Endothelial cell of umbilical vein (primary cell): Measurements from ENCODE around the gene HNRNPH1. TPM values are rescaled to one million over a fixed set of nuclear protein-coding genes. Genes with fewer than 3 reads are reported as not detected.

Experiments used
- BruUV-seq: library from RNA; stranded (reverse); fragments of 400-500 nt; replicated peaks from 2 replicates; lab custom pipeline; 2021; lab: Mats Ljungman, UMichigan
- CTCF ChIA-PET: fragments of 300-600, 350-600 bp; sonication (Branson Sonifier 250); formaldehyde crosslinking; loops from one replicate; lab custom pipeline; 2021; ENCODE audit warnings: antibody characterized with exemption, inconsistent platforms; lab: Charles Lee
- POLR2A ChIA-PET: fragments of 300-600, 350-600 bp; sonication (Branson Sonifier 250); formaldehyde crosslinking; loops from one replicate; lab custom pipeline; 2021; ENCODE audit warnings: antibody characterized with exemption, inconsistent platforms; lab: Charles Lee
- DNase-seq: peaks from one replicate; pipeline ENCODE4 v3.0.0-alpha.2; 2011; ENCODE audit warnings: low read depth, low spot score
- FAIRE-seq: peaks from 2 replicates; lab custom pipeline; 2011; peaks lifted over from hg19 to GRCh38; lab: Jason Lieb, UNC
- H2AFZ ChIP-seq: 2 replicates; pipeline ENCODE4 v1.6.0; 2012; ENCODE audit warnings: low read depth, low read length, control low read depth, inconsistent platforms
- H3K27ac ChIP-seq: 2 replicates; pipeline ENCODE4 v1.5.1; 2011; ENCODE audit warnings: low read depth, mild to moderate bottlenecking, control low read depth, low read length, moderate library complexity; ENCODE audit not compliant: insufficient read depth
- H3K27me3 ChIP-seq, 2 experiments: 2 replicates each; pipeline versions ENCODE4 v1.6.0 to v1.6.1; 2011; ENCODE audit warnings: low read length in 2 of 2, mixed read lengths in 1 of 2; ENCODE audit not compliant: control insufficient read depth in 2 of 2, insufficient read depth in 2 of 2
- H3K36me3 ChIP-seq, 2 experiments: 2 replicates in 1 of 2; 3 replicates in 1 of 2; pipeline ENCODE4 v1.5.1; 2011; ENCODE audit warnings: low read length in 2 of 2, mild to moderate bottlenecking in 1 of 2, moderate library complexity in 1 of 2; ENCODE audit not compliant: control insufficient read depth in 2 of 2, insufficient read depth in 2 of 2; ENCODE audit errors: extremely low read depth in 1 of 2
- H3K4me1 ChIP-seq: 3 replicates; pipeline ENCODE4 v1.5.1; 2011; ENCODE audit warnings: mild to moderate bottlenecking, low read length; ENCODE audit not compliant: control insufficient read depth, insufficient read depth; ENCODE audit errors: extremely low read depth
- H3K4me2 ChIP-seq: 2 replicates; pipeline ENCODE4 v1.6.1; 2011; ENCODE audit warnings: low read length, control low read depth, mixed read lengths; ENCODE audit not compliant: insufficient read depth
- H3K4me3 ChIP-seq, 3 experiments: fragments of 200-600 bp in 1 of 3; sonication (generic), shearing (Covaris generic) in 1 of 3; replicated peaks in 1 of 3; 2 replicates each; pipeline ENCODE4 v1.5.1; 2011 to 2016; ENCODE audit warnings: control low read depth in 3 of 3, low read length in 3 of 3, mild to moderate bottlenecking in 2 of 3, inconsistent platforms in 1 of 3, low read depth in 1 of 3, moderate library complexity in 1 of 3; ENCODE audit not compliant: insufficient read depth in 1 of 3
- H3K79me2 ChIP-seq: 2 replicates; pipeline ENCODE4 v1.6.0; 2012; ENCODE audit warnings: low read length, inconsistent platforms; ENCODE audit not compliant: control insufficient read depth, insufficient read depth
- H3K9ac ChIP-seq: replicated peaks from 2 replicates; pipeline ENCODE3; 2011; ENCODE audit warnings: low read length, control low read depth; ENCODE audit not compliant: insufficient read depth; ENCODE audit errors: extremely low read depth
- H3K9me1 ChIP-seq: replicated peaks from 3 replicates; pipeline ENCODE4 v1.6.0; 2011; ENCODE audit warnings: mild to moderate bottlenecking, low read length; ENCODE audit not compliant: control insufficient read depth, insufficient read depth; ENCODE audit errors: extremely low read depth
- H3K9me3 ChIP-seq: replicated peaks from 2 replicates; pipeline ENCODE4 v1.5.1; 2012; ENCODE audit warnings: low read length, inconsistent platforms; ENCODE audit not compliant: control insufficient read depth, insufficient read depth
- H4K20me1 ChIP-seq: replicated peaks from 2 replicates; pipeline ENCODE3; 2011; ENCODE audit warnings: mild to moderate bottlenecking, low read length; ENCODE audit not compliant: control insufficient read depth, insufficient read depth; ENCODE audit errors: extremely low read depth
- CTCF ChIP-seq, 2 donors: IDR thresholded peaks; 1 replicate in 1 of 2; 2 replicates in 1 of 2; pipeline ENCODE4 v1.5.1; 2011; ENCODE audit warnings: low read length in 2 of 2, mild to moderate bottlenecking in 2 of 2, moderate library complexity in 2 of 2, control low read depth in 1 of 2, inconsistent platforms in 1 of 2, low read depth in 1 of 2; ENCODE audit not compliant: insufficient read depth in 1 of 2; ENCODE audit errors: extremely low read depth in 1 of 2
- FOS ChIP-seq: IDR thresholded peaks from 2 replicates; pipeline ENCODE4 v1.6.1; 2011; ENCODE audit warnings: mild to moderate bottlenecking, low read length, moderate library complexity, borderline replicate concordance; ENCODE audit not compliant: insufficient read depth
- MAX ChIP-seq: IDR thresholded peaks from 2 replicates; pipeline ENCODE4 v1.6.1; 2011; ENCODE audit not compliant: insufficient read depth, insufficient read length
- MYC ChIP-seq: IDR thresholded peaks from one replicate; pipeline ENCODE4 v1.6.1; 2011; ENCODE audit warnings: mild to moderate bottlenecking, low read depth, low read length
- POLR2A ChIP-seq: IDR thresholded peaks from 2 replicates; pipeline ENCODE4 v1.6.1; 2012; ENCODE audit warnings: low read depth, mild to moderate bottlenecking, control low read depth, low read length
- dilution Hi-C: fragments of 300-500 bp; cut with MboI; formaldehyde crosslinking; loops from one replicate; pipeline ENCODE4 v1.15.0; 2019; ENCODE audit warnings: low sequenced_read_pairs; ENCODE audit not compliant: extremely low pct_ligation_motif_present
- intact Hi-C: fragments of 100-400 bp; cut with micrococcal nuclease; formaldehyde crosslinking; loops from one replicate; pipeline ENCODE4 v1.10.0; 2022
- polyA plus RNA-seq, 4 experiments: library from polyadenylated mRNA; depleted of rRNA in 3 of 4; stranded (reverse) in 3 of 4; unstranded in 1 of 4; fragments of >200 nt; gene quantifications; 2 replicates each; pipeline versions ENCODE4 v1.2.1 to v1.2.3, GENCODE V29; 2011 to 2012; ENCODE audit warnings: missing spikeins in 1 of 4
- total RNA-seq: library from RNA; stranded (reverse); gene quantifications from 2 replicates; pipeline ENCODE4 v1.2.3, GENCODE V29; 2021

HNRNPH1 gene
- total and polyA plus RNA-seq, 2 donors (not counting 3 experiments of a cell fraction or from before 2014, with no cell fraction given) = 348 to 993 TPM

DNA sequence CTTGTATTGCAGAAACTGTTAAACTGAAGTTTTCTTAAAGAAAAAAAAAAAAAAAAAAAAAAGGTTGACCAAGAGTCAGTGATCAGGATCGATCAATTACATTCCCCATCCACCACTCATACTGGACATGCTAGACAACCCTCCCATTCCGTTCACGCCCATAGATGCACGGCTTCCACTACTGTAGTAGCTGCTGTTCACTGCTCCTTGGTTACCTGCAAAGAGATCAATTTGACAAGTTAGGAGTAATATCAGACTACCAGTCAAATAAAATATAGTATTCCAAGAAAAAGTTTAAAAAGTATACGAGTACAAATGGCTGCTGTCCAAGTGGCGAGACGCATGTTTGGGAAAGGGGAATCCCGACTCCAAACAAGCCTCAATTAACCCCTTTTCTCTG is 8.7 kb downstream of the HNRNPH1 start:
- DNase-seq (no peak), FAIRE-seq (no peak)
- Histone ChIP-seq H2AFZ (no peak overlapping the region), H3K27ac (no peak overlapping the region), H3K9me3 (no peaks in the 10 kb centered on the region), H3K4me3 (no peak overlapping the region), H3K4me1 (peaks cover 28% of the 10 kb centered on the region), H4K20me1 (peaks cover 32% of the 10 kb centered on the region), H3K79me2 (peaks cover 60% of the 10 kb centered on the region), H3K9me1 (no peaks in the 10 kb centered on the region), H3K4me2 (no peak overlapping the region), H3K36me3 (peaks cover 59% of the 10 kb centered on the region in 2 experiments), H3K27me3 (no peaks in the 10 kb centered on the region), H3K9ac (no peak overlapping the region)
- BruUV-seq = no TSS peak
- ChIA-PET CTCF (interaction anchor here (0.6 kb wide), 1 partner anchor 240 kb away, joined by 3 read pairs; no protein-coding TSS in a partner anchor), POLR2A (interaction anchor here (3.8 kb wide), 1 partner anchor 9 kb away, joined by 30 read pairs; the partner anchor contains the start of gene HNRNPH1)
- intact Hi-C loops (no loop called here), dilution Hi-C loops (no loop called here)
- TF ChIP-seq CTCF (IDR thresholded peaks at IDR 0.05; ENCODE audit: extremely low read depth in 1 of 2, insufficient read depth in 1 of 2, low read depth in 1 of 2, low read length in 2 of 2) (no peak), MYC (no peak)

DNA sequence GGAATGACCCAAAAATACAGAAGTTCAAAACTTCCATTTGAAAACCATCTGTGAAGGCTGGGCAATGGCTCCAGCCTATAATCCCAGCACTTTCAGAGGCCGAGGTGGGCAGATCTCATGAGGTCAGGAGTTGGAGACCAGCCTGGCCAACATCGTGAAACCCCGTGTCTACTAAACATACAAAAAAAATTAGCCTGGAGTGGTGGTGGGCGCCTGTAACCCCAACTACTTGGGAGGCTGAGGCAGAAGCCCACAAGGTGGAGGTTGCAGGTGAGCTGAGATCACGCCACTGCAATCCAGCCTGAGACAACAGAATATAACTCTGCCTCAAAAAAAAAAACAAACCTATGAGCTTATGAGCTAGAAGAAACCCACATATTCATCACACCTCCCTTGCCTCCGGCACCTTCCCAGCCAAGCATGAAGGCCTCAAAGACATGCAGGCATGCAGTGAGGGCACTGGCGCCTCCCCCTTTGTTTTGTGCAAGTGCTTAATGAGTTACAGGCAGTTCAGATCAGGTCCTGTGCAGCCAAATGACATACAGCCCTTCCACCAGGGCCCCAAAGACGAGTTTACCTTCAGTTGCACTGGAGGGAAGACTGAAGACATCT is 9.9 kb downstream of the HNRNPH1 start:
- no peak overlapping the region for H2AFZ ChIP-seq
- peaks cover 47 to 64% of the 10 kb centered on the region in 2 experiments for H3K36me3 ChIP-seq
- ChIA-PET CTCF (interaction anchor here (0.9 kb wide), 1 partner anchor 55 kb away, joined by 4 read pairs; no protein-coding TSS in a partner anchor), POLR2A (interaction anchor here (0.7 to 3.8 kb wide), 4 partner anchors 8 to 19 kb away, joined by 4 to 30 read pairs (median 6); partner anchors contain the start of gene HNRNPH1)
- H3K4me3 ChIP-seq = no peak overlapping the region
- no peak overlapping the region for H3K9ac ChIP-seq
- dilution Hi-C loops (no loop called here), intact Hi-C loops (no loop called here)
- no peak overlapping the region for H3K27ac ChIP-seq
- no peak overlapping the region for H3K4me2 ChIP-seq
- DNase-seq (no peak), FAIRE-seq (no peak)
- no peaks in the 10 kb centered on the region for H3K9me1 ChIP-seq
- TF ChIP-seq POLR2A (no peak), MAX (no peak), FOS (no peak)
- BruUV-seq = no TSS peak
- no peaks in the 10 kb centered on the region for H3K9me3 ChIP-seq
- peaks cover 17% of the 10 kb centered on the region for H3K4me1 ChIP-seq
- H3K79me2 ChIP-seq = peaks cover 48% of the 10 kb centered on the region
- H4K20me1 ChIP-seq = peaks cover 20% of the 10 kb centered on the region
- H3K27me3 ChIP-seq = no peaks in the 10 kb centered on the region
